Fibroblast of lung (primary cell): ENCODE data around the gene ZKSCAN1.

Source experiments
- EZH2 ChIP-seq: IDR thresholded peaks from 2 replicates; pipeline ENCODE4 v1.5.1; 2012; ENCODE audit warnings: low read length, control low read depth, mild to moderate bottlenecking; ENCODE audit errors: missing control alignments
- TF ChIP-seq, protein P1 (sequence below), 2 donors: IDR thresholded peaks in 1 of 2; conservative IDR thresholded peaks in 1 of 2; 1 replicate in 1 of 2; 2 replicates in 1 of 2; pipeline ENCODE4 v1.5.1; 2011 to 2012; ENCODE audit warnings: low read length in 2 of 2, control low read depth in 1 of 2, inconsistent platforms in 1 of 2, low read depth in 1 of 2, mild to moderate bottlenecking in 1 of 2

DNA sequence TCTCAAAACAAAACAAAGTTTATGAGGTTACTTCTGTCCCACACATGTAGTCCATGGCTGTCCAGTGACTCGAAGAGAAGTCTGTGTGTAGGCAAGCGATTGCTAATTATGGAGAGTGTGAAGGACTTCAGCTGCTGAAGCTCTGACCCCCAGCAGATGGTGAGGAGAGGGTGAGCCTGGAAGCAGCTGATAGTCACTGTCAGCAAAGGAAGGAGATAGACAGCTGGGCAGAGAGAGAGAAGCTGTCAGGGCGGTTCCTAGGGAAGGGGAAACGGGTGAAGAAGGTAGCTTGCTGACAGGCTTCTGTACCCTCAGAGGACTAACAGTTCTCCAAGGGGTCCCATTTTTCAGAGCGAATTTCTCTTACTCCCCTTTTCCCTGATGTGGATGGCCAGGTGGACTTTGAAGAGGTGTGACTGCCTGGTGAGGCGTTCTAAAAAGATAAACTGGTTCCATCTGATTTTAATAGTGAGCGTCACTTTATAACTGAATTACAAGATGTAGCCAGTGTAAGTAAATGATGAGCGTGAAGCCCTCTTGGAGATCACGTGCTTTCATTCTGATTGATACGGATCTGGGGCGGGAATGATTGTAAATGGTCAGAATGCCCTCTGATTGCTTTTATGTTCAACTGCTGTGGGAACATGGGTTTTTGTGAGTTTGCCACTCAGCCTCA is 46.3 kb downstream of the ZKSCAN1 start:
- TF ChIP-seq, protein P1, sequence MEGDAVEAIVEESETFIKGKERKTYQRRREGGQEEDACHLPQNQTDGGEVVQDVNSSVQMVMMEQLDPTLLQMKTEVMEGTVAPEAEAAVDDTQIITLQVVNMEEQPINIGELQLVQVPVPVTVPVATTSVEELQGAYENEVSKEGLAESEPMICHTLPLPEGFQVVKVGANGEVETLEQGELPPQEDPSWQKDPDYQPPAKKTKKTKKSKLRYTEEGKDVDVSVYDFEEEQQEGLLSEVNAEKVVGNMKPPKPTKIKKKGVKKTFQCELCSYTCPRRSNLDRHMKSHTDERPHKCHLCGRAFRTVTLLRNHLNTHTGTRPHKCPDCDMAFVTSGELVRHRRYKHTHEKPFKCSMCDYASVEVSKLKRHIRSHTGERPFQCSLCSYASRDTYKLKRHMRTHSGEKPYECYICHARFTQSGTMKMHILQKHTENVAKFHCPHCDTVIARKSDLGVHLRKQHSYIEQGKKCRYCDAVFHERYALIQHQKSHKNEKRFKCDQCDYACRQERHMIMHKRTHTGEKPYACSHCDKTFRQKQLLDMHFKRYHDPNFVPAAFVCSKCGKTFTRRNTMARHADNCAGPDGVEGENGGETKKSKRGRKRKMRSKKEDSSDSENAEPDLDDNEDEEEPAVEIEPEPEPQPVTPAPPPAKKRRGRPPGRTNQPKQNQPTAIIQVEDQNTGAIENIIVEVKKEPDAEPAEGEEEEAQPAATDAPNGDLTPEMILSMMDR (conservative IDR thresholded peaks at IDR 0.05 in 1 of 2, IDR thresholded peaks at IDR 0.05 in 1 of 2; ENCODE audit: low read depth in 1 of 2, low read length in 2 of 2) = no peak
- TF ChIP-seq EZH2 = no peak
